ENCODE measurements around the gene LRTM2.

LRTM2 gene

DNA sequence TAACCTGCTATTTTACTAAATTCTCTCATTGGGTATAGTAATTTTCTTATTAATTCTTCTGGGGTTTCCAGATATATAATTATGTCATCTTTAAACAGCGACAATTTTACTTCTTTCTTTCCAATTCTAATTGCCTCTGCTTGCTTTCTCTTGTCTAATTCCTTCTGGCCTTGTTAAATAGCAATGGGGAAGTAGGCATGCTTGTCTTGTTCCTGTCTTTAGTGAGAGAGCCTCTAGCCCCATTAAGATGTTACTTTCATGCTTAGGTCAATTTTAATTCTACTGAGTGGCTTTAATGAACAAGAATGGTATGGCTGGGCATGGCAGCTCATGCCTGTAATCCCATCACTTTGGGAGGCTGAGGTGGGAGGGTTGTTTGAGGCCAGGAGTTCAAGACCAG is 31.7 kb downstream of the LRTM2 start:
- no peak overlapping the region for H2AFZ ChIP-seq (ENCODE audit: low read depth)

DNA sequence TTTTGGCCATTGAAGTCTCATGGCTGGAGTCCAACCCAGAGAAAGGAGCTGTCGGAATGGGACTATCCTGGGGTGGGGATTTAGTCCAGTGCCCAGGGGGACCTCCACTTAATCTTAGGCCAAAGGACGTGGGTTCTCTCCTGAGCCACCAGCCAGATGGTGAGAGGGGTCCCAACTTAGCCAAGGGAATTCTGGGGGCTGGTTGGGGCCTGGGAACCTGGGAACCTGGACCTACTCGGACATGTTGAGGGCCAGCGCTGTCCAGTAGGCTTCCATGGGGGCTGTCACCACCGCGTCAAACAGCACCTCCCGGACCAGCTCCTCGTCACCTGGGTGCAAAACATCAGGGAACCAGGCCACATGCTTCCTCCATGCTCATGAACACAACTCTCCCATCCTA is 33.4 kb downstream of the LRTM2 start:
- Histone ChIP-seq H3K4me1 (ENCODE audit: low read depth, poor library complexity, severe bottlenecking) (no peaks in the 10 kb centered on the region), H3K27ac (no peak overlapping the region), H4K20me1 (ENCODE audit: insufficient read depth) (no peaks in the 10 kb centered on the region), H3K9ac (no peak overlapping the region), H2AFZ (ENCODE audit: low read depth) (no peak overlapping the region), H3K27me3 (ENCODE audit: insufficient read depth, low read depth) (no peaks in the 10 kb centered on the region), H3K36me3 (ENCODE audit: insufficient read depth) (no peaks in the 10 kb centered on the region), H3K4me3 (IDR thresholded peaks at IDR 0.05; ENCODE audit: insufficient read depth, low read depth, low read length) (no peak overlapping the region), H3K79me2 (ENCODE audit: insufficient read depth, low read depth) (no peaks in the 10 kb centered on the region), H3K4me2 (no peak overlapping the region)
- TF ChIP-seq CTCF (conservative IDR thresholded peaks at IDR 0.05; ENCODE audit: low read depth, low read length), result no peak

More for the DNA sequence above, 31.7 kb downstream of the LRTM2 start:
- Histone ChIP-seq H3K4me3 (IDR thresholded peaks at IDR 0.05; ENCODE audit: insufficient read depth, low read depth, low read length) (no peak overlapping the region), H3K4me2 (no peak overlapping the region), H3K27me3 (ENCODE audit: insufficient read depth, low read depth) (no peaks in the 10 kb centered on the region; the same call in 1 of the 2 replicates), H3K9ac (no peak overlapping the region), H3K36me3 (ENCODE audit: insufficient read depth) (no peaks in the 10 kb centered on the region), H3K79me2 (ENCODE audit: insufficient read depth, low read depth) (no peaks in the 10 kb centered on the region), H3K4me1 (ENCODE audit: low read depth, poor library complexity, severe bottlenecking) (no peaks in the 10 kb centered on the region), H3K27ac (no peak overlapping the region), H4K20me1 (ENCODE audit: insufficient read depth) (no peaks in the 10 kb centered on the region)
- no peak for TF ChIP-seq CTCF (conservative IDR thresholded peaks at IDR 0.05; ENCODE audit: low read depth, low read length)

- H4K20me1 ChIP-seq (ENCODE audit: insufficient read depth), result no peaks in the 10 kb centered on the region
- H3K4me3 ChIP-seq (IDR thresholded peaks at IDR 0.05; ENCODE audit: insufficient read depth, low read depth, low read length), result no peak overlapping the region
- no peak overlapping the region for H3K9ac ChIP-seq
- TF ChIP-seq CTCF (conservative IDR thresholded peaks at IDR 0.05; ENCODE audit: low read depth, low read length), result no peak
- H3K79me2 ChIP-seq (ENCODE audit: insufficient read depth, low read depth), result no peaks in the 10 kb centered on the region
- no peak overlapping the region for H2AFZ ChIP-seq (ENCODE audit: low read depth)
- no peak overlapping the region for H3K4me2 ChIP-seq
- no peaks in the 10 kb centered on the region for H3K36me3 ChIP-seq (ENCODE audit: insufficient read depth)
- no peaks in the 10 kb centered on the region for H3K4me1 ChIP-seq (ENCODE audit: low read depth, poor library complexity, severe bottlenecking)
- H3K27me3 ChIP-seq (ENCODE audit: insufficient read depth, low read depth), result no peaks in the 10 kb centered on the region
- no peak overlapping the region for H3K27ac ChIP-seq
Observed at GRCh38 chr12:1855241-1855640, 34.9 kb downstream of the LRTM2 start.

- H3K36me3 ChIP-seq (ENCODE audit: insufficient read depth), result no peaks in the 10 kb centered on the region
- H3K79me2 ChIP-seq (ENCODE audit: insufficient read depth, low read depth), result no peaks in the 10 kb centered on the region
- H3K9ac ChIP-seq, result no peak overlapping the region
- H3K4me1 ChIP-seq (ENCODE audit: low read depth, poor library complexity, severe bottlenecking), result no peaks in the 10 kb centered on the region
- no peak overlapping the region for H3K4me3 ChIP-seq (IDR thresholded peaks at IDR 0.05; ENCODE audit: insufficient read depth, low read depth, low read length)
- no peak overlapping the region for H2AFZ ChIP-seq (ENCODE audit: low read depth)
- H3K4me2 ChIP-seq, result no peak overlapping the region
- no peaks in the 10 kb centered on the region for H3K27me3 ChIP-seq (ENCODE audit: insufficient read depth, low read depth)
- no peaks in the 10 kb centered on the region for H4K20me1 ChIP-seq (ENCODE audit: insufficient read depth)
- no peak for TF ChIP-seq CTCF (conservative IDR thresholded peaks at IDR 0.05; ENCODE audit: low read depth, low read length)
- H3K27ac ChIP-seq, result no peak overlapping the region
Observed at GRCh38 chr12:1857086-1857485, 36.7 kb downstream of the LRTM2 start.
